HEK293 (cell line): ENCODE measurements around the gene R3HDM2.

Experiments
- EGR2 ChIP-seq: fragments of 450-650 bp; formaldehyde crosslinking; IDR thresholded peaks from 2 replicates; pipeline ENCODE4 v1.5.1; 2016; ENCODE audit warnings: low read depth, missing biosample characterization, missing genetic modification characterization
- ELK4 ChIP-seq: IDR thresholded peaks from 2 replicates; pipeline ENCODE4 v1.6.1; 2011; ENCODE audit warnings: mild to moderate bottlenecking, low read depth, low read length, borderline replicate concordance
- GLI2 ChIP-seq: fragments of 450-650 bp; formaldehyde crosslinking; IDR thresholded peaks from 2 replicates; pipeline ENCODE4; 2017; ENCODE audit warnings: missing biosample characterization, missing genetic modification characterization, low read depth, borderline replicate concordance
- GLIS2 ChIP-seq: fragments of 450-650 bp; formaldehyde crosslinking; IDR thresholded peaks from 2 replicates; pipeline ENCODE4 v1.5.1; 2016; ENCODE audit warnings: missing biosample characterization, missing genetic modification characterization
- KLF17 ChIP-seq: fragments of 450-650 bp; formaldehyde crosslinking; IDR thresholded peaks from 2 replicates; pipeline ENCODE4 v1.5.1; 2016; ENCODE audit warnings: missing biosample characterization, missing genetic modification characterization
- KLF7 ChIP-seq: fragments of 450-650 bp; formaldehyde crosslinking; IDR thresholded peaks from 2 replicates; pipeline ENCODE4 v1.5.1; 2016; ENCODE audit warnings: missing biosample characterization, missing genetic modification characterization, borderline replicate concordance
- OSR2 ChIP-seq: fragments of 450-650 bp; formaldehyde crosslinking; IDR thresholded peaks from 2 replicates; pipeline ENCODE4 v1.5.1; 2016; ENCODE audit warnings: missing biosample characterization, missing genetic modification characterization
- PATZ1 ChIP-seq: fragments of 450-650 bp; formaldehyde crosslinking; IDR thresholded peaks from 2 replicates; pipeline ENCODE4 v1.5.1; 2016; ENCODE audit warnings: missing biosample characterization, missing genetic modification characterization
- SP7 ChIP-seq: fragments of 450-650 bp; formaldehyde crosslinking; IDR thresholded peaks from 2 replicates; pipeline ENCODE4 v1.5.1; 2016; ENCODE audit warnings: missing biosample characterization, missing genetic modification characterization
- ZBTB10 ChIP-seq: fragments of 450-650 bp; formaldehyde crosslinking; IDR thresholded peaks from 2 replicates; pipeline ENCODE4 v1.5.1; 2016; ENCODE audit warnings: missing biosample characterization, missing genetic modification characterization
- ZBTB17 ChIP-seq: fragments of 450-650 bp; formaldehyde crosslinking; IDR thresholded peaks from 2 replicates; pipeline ENCODE4 v1.5.1; 2016; ENCODE audit warnings: missing biosample characterization, missing genetic modification characterization
- ZBTB26 ChIP-seq: fragments of 450-650 bp; formaldehyde crosslinking; optimal IDR thresholded peaks from 2 replicates; pipeline ENCODE3; 2016; ENCODE audit warnings: missing biosample characterization, mild to moderate bottlenecking, missing genetic modification characterization
- ZEB2 ChIP-seq: fragments of 450-650 bp; formaldehyde crosslinking; IDR thresholded peaks from 2 replicates; pipeline ENCODE4 v1.5.1; 2016; ENCODE audit warnings: missing biosample characterization, missing genetic modification characterization
- ZFP41 ChIP-seq: fragments of 450-650 bp; formaldehyde crosslinking; IDR thresholded peaks from 2 replicates; pipeline ENCODE4 v1.5.1; 2016; ENCODE audit warnings: missing biosample characterization, missing genetic modification characterization, borderline replicate concordance
- ZNF121 ChIP-seq: fragments of 450-650 bp; formaldehyde crosslinking; IDR thresholded peaks from 2 replicates; pipeline ENCODE4 v1.5.1; 2016; ENCODE audit warnings: missing biosample characterization, missing genetic modification characterization
- ZNF157 ChIP-seq: fragments of 450-650 bp; formaldehyde crosslinking; IDR thresholded peaks from 2 replicates; pipeline ENCODE4 v1.5.1; 2016; ENCODE audit warnings: missing biosample characterization, missing genetic modification characterization
- ZNF175 ChIP-seq: fragments of 450-650 bp; formaldehyde crosslinking; IDR thresholded peaks from 2 replicates; pipeline ENCODE4 v1.5.1; 2016; ENCODE audit warnings: missing biosample characterization, missing genetic modification characterization
- ZNF184 ChIP-seq: fragments of 450-650 bp; IDR thresholded peaks from 2 replicates; pipeline ENCODE4 v1.5.1; 2018; ENCODE audit warnings: missing biosample characterization, mild to moderate bottlenecking, missing genetic modification characterization
- ZNF221 ChIP-seq: fragments of 450-650 bp; formaldehyde crosslinking; IDR thresholded peaks from 2 replicates; pipeline ENCODE4 v1.5.1; 2017; ENCODE audit warnings: missing biosample characterization, missing genetic modification characterization, borderline replicate concordance
- ZNF488 ChIP-seq: fragments of 450-650 bp; formaldehyde crosslinking; IDR thresholded peaks from 2 replicates; pipeline ENCODE4 v1.5.1; 2016; ENCODE audit warnings: missing biosample characterization, missing genetic modification characterization
- ZNF518A ChIP-seq: fragments of 450-650 bp; formaldehyde crosslinking; conservative IDR thresholded peaks from 2 replicates; pipeline ENCODE4 v1.5.1; 2016; ENCODE audit warnings: low read depth, missing biosample characterization, missing genetic modification characterization
- ZNF580 ChIP-seq: fragments of 450-650 bp; formaldehyde crosslinking; IDR thresholded peaks from 2 replicates; pipeline ENCODE4 v1.5.1; 2016; ENCODE audit warnings: missing biosample characterization, missing genetic modification characterization
- ZNF585B ChIP-seq: fragments of 450-650 bp; formaldehyde crosslinking; IDR thresholded peaks from 2 replicates; pipeline ENCODE4 v1.5.1; 2016; ENCODE audit warnings: missing biosample characterization, missing genetic modification characterization
- ZNF626 ChIP-seq: fragments of 450-650 bp; sonication (Bioruptor Pico); formaldehyde crosslinking; IDR thresholded peaks from 2 replicates; pipeline ENCODE4 v1.5.1; 2018; ENCODE audit warnings: missing biosample characterization, missing genetic modification characterization, inconsistent platforms
- ZNF658 ChIP-seq: fragments of 450-650 bp; formaldehyde crosslinking; IDR thresholded peaks from 2 replicates; pipeline ENCODE4; 2016; ENCODE audit warnings: missing biosample characterization, missing genetic modification characterization
- ZNF785 ChIP-seq: fragments of 450-650 bp; formaldehyde crosslinking; IDR thresholded peaks from 2 replicates; pipeline ENCODE4 v1.5.1; 2016; ENCODE audit warnings: missing biosample characterization, missing genetic modification characterization

The R3HDM2 gene

GRCh38 chr12:57214398-57214781, 216.5 kb downstream of the R3HDM2 start (continued):
- TF ChIP-seq ZBTB10 (tag by site-specific recombination) (peak; percentile 66), GLI2 (tag by site-specific recombination) (no peak), ZNF221 (no peak), KLF7 (tag by site-specific recombination) (no peak), ZNF157 (tag by site-specific recombination) (no peak), ZEB2 (tag by site-specific recombination) (peak; percentile 51), ZFP41 (tag by site-specific recombination) (no peak), ZNF518A (tag by site-specific recombination) (no peak), ZNF626 (no peak), SP7 (tag by site-specific recombination) (peak; percentile 27; the same call in 1 of the 2 replicates), KLF17 (tag by site-specific recombination) (no peak), ZNF658 (tag by site-specific recombination) (no peak), ZNF488 (tag by site-specific recombination) (no peak), PATZ1 (tag by site-specific recombination) (peak; percentile 97), ZNF184 (no peak), ZBTB26 (peak; percentile 20), ZNF121 (tag by site-specific recombination) (no peak), OSR2 (tag by site-specific recombination) (no peak), GLIS2 (tag by site-specific recombination) (peak; percentile 83), ZNF175 (tag by site-specific recombination) (no peak), ZNF785 (no peak), ZNF585B (tag by site-specific recombination) (no peak), ZNF580 (no peak), EGR2 (tag by site-specific recombination) (peak; percentile 54; the same call in 1 of the 2 replicates), ELK4 (no peak), ZBTB17 (tag by site-specific recombination) (peak; percentile 95)
